ENCODE data around the gene FKBP10. TPM values are rescaled to one million over a fixed set of nuclear protein-coding genes. Genes with fewer than 3 reads are reported as not detected.
A peak's percentile ranks its signal among the peaks of the same experiment; 100 is the strongest.
"Not testable (repeated sequence)": the region's sequence is repeated elsewhere in the genome, so short reads cannot be mapped to it uniquely, and the experiment has no call there.

The FKBP10 gene
- total RNA-seq, 6 donors from 2014 or later, result 8.9 to 59.7 (median 29.3) TPM

GRCh38 chr17:41848788-41849187 is 36.0 kb downstream of the FKBP10 start:
- Histone ChIP-seq H3K36me3 (peaks cover 0 to 17% (median 3%) of the 10 kb centered on the region in 4 donors), H3K4me3 (no peak overlapping the region), H3K9me3 (no peaks in the 10 kb centered on the region), H3K27me3 (no peaks in the 10 kb centered on the region), H3K4me1 (peaks cover 0 to 7% (median 3%) of the 10 kb centered on the region in 4 donors), H3K27ac (no peak overlapping the region)
- ATAC-seq (ENCODE audit: low FRiP score in 2 of 2) (no peak), DNase-seq (no peak)
- TF ChIP-seq POLR2A (IDR thresholded peaks at IDR 0.05), result no peak
- TF ChIP-seq POLR2AphosphoS5 (IDR thresholded peaks at IDR 0.05), result no peak
- no peak for TF ChIP-seq CTCF (IDR thresholded peaks at IDR 0.05)
- no peak for TF ChIP-seq EP300 (IDR thresholded peaks at IDR 0.05)
- WGBS, 2 donors, result 67 to 71% methylated on average over 4 of the region's 4 CpGs

GRCh38 chr17:41849251-41849990 is 36.6 kb downstream of the FKBP10 start:
- Histone ChIP-seq H3K4me1 (peaks cover 0 to 7% (median 3%) of the 10 kb centered on the region in 4 donors), H3K36me3 (peaks cover 0 to 24% (median 8%) of the 10 kb centered on the region in 4 donors), H3K27me3 (no peaks in the 10 kb centered on the region), H3K9me3 (no peaks in the 10 kb centered on the region), H3K27ac (no peak overlapping the region), H3K4me3 (no peak overlapping the region)
- DNase-seq (no peak), ATAC-seq (ENCODE audit: low FRiP score in 2 of 2) (no peak)
- 77 to 82% methylated on average over 4 of the region's 4 CpGs for WGBS, 2 donors
- TF ChIP-seq EP300 (IDR thresholded peaks at IDR 0.05) (no peak), POLR2AphosphoS5 (IDR thresholded peaks at IDR 0.05) (no peak), CTCF (IDR thresholded peaks at IDR 0.05) (no peak), POLR2A (IDR thresholded peaks at IDR 0.05) (no peak)

- H3K9me3 ChIP-seq; H3K27ac ChIP-seq; H3K4me3 ChIP-seq; DNase-seq; H3K27me3 ChIP-seq; H3K4me1 ChIP-seq; ATAC-seq (ENCODE audit: low FRiP score in 2 of 2): not testable (repeated sequence)
- peaks cover 0 to 30% (median 13%) of the 10 kb centered on the region in 4 donors for H3K36me3 ChIP-seq
- 96% methylated on average over 14 of the region's 14 CpGs for WGBS, 2 donors
These were observed 38.6 kb downstream of the FKBP10 start for GRCh38 chr17:41851382-41851781.

- no peak overlapping the region for H3K27ac ChIP-seq
- no peaks in the 10 kb centered on the region for H3K36me3 ChIP-seq
- no peak overlapping the region for H3K4me3 ChIP-seq
- 82 to 90% methylated on average over 3 of the region's 3 CpGs for WGBS, 2 donors
- no peak for TF ChIP-seq POLR2A (IDR thresholded peaks at IDR 0.05)
- TF ChIP-seq EP300 (IDR thresholded peaks at IDR 0.05), result no peak
- TF ChIP-seq CTCF (IDR thresholded peaks at IDR 0.05), result no peak
- TF ChIP-seq POLR2AphosphoS5 (IDR thresholded peaks at IDR 0.05), result no peak
- ATAC-seq (ENCODE audit: low FRiP score in 2 of 2), result no peak
- DNase-seq, result no peak
- no peaks in the 10 kb centered on the region for H3K9me3 ChIP-seq
- peaks cover 14 to 39% (median 22%) of the 10 kb centered on the region in 4 donors for H3K4me1 ChIP-seq
- H3K27me3 ChIP-seq, result no peaks in the 10 kb centered on the region
These were observed 47.6 kb downstream of the FKBP10 start for GRCh38 chr17:41860254-41860931.

GRCh38 chr17:41863074-41863848 is 50.5 kb downstream of the FKBP10 start:
- Histone ChIP-seq H3K27ac (no peak overlapping the region), H3K4me1 (peaks cover 14 to 39% (median 23%) of the 10 kb centered on the region in 4 donors), H3K36me3 (peaks cover 6 to 18% (median 11%) of the 10 kb centered on the region in 4 donors), H3K9me3 (no peaks in the 10 kb centered on the region), H3K27me3 (no peaks in the 10 kb centered on the region), H3K4me3 (peak overlapping the region in 2 of 4 donors; percentile 99)
- DNase-seq, result no peak
- no peak for ATAC-seq (ENCODE audit: low FRiP score in 2 of 2)
- WGBS, 2 donors, result 59% methylated on average over 18 of the region's 18 CpGs
- no peak for TF ChIP-seq CTCF (IDR thresholded peaks at IDR 0.05)
- TF ChIP-seq EP300 (IDR thresholded peaks at IDR 0.05), result no peak
- no peak for TF ChIP-seq POLR2AphosphoS5 (IDR thresholded peaks at IDR 0.05)
- no peak for TF ChIP-seq POLR2A (IDR thresholded peaks at IDR 0.05)

Measured in upper lobe of left lung (tissue), 6 donors.